NOMO-1 treated with dmso at 0.1 percent for 144 hours (cell line): Measurements from ENCODE around the gene ZSWIM9.
"Not testable (repeated sequence)": the region's sequence is repeated elsewhere in the genome, so short reads cannot be mapped to it uniquely, and the experiment has no call there.

Experiments
- DNase-seq: peaks from one replicate; lab custom pipeline; 2025; ENCODE audit not compliant: unreplicated experiment; lab: John Stamatoyannopoulos, UW

The ZSWIM9 gene

DNA sequence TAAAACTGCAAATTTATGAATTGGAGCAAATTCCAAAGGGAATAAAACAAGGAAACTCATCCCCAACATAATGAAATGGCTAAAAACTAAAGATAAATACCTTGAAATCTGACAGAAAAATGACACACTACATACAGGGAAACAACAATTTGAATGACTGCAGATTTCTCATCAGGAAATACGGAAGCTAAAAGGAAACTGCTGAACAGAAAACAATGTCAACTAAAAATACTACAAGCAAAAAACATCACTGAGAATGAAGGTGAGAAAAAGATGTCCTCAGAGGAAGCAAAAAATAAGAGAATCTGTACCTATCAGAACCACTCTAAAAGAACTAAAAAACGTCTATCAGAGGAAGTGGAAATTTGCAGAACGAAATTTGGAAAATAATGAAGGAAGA is 39.5 kb downstream of the ZSWIM9 start:
- no peak for DNase-seq

DNA sequence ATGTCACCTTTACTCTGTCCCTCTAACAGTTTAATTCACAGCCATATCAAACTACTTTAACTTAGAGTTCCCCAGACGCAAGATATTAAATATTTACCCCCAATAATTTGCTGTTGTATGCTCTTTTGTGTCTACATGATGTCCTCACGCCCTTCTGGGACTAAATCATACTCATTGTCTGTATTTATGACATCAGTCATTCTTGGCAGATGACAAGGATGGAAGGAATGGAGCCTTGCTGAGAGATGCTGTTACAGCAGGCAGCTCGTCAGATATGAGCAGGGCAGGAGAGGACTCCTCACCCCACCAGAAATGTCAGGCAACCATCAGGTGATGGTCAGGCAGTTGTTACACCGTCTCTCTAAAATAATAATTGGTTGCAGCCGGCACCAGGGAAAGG is 43.5 kb downstream of the ZSWIM9 start:
- no peak for DNase-seq

DNA sequence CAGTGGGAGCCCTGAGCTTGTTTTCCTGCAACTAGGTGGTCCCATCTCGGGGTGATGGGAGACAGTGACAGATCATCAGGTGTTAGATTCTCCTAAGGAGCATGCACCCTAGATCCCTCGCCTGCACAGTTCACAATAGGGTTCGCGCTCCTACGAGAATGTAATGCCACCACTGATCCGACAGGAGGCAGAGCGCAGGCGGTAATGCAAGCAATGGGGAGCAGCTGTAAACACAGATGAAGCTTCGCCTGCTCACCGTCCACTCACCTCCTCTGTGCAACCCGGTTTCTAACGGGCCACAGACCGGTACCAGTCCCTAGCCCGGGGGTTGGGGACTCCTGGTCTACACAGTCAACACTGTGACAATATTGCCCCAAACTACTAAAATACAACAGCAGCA is 46.5 kb downstream of the ZSWIM9 start:
- DNase-seq: no peak

DNA sequence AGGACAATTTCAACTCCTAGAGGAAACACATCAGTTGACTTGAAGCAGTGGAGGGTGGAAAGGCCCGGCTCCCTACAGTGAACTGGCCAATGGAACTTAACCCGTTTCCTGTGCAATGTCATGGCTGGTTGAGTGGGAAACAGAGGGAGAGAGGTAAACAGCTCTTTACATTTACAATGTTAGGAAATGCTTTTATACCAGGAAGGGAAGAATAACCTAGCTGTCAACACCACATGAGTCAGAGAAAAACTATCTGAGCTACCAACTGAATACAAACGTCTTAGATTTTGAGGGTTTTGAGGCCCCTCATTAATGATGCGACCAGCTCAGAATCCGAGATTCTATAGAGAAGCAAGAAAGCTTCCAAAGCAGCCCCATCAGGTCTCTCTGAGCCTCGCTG is 48.5 kb downstream of the ZSWIM9 start:
- no peak for DNase-seq

DNA sequence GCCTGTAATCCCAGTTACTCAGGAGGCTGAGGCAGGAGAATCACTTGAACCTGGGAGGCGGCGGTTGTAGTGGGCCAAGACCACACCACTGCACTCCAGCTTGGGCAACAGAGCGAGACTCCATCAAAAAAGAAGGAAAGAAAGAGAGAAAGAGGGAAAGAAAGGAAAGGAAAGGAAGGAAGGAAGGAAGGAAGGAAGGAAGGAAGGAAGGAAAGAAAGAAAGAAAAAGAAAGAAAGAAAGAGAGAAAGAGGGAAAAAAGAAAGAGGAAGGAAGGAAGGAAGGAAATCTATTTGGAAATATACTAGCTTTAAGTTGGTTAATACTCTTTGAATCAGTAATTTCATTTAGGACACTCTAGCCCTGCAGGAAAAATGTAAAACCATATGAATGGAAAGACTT is 50.3 kb downstream of the ZSWIM9 start:
- not testable (repeated sequence) for DNase-seq

DNA sequence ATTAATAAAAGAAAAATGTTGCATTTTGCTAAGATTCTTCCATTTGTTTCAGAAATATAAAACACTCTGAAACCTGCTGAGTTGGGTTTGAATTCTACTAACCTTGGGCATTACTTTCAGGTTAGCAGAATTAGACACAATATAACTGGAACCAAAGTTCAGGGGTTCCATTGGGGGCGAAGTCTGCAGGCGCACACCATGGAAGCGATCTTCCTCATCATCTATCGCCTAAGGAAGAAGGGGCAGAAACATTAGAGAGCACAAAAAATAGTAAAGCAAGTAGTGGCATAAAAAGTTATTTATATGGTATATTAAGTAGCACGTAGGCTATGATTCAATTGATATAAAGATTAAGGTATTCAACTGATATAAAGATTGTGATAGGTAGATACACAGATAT is 51.1 kb downstream of the ZSWIM9 start:
- DNase-seq: no peak

DNA sequence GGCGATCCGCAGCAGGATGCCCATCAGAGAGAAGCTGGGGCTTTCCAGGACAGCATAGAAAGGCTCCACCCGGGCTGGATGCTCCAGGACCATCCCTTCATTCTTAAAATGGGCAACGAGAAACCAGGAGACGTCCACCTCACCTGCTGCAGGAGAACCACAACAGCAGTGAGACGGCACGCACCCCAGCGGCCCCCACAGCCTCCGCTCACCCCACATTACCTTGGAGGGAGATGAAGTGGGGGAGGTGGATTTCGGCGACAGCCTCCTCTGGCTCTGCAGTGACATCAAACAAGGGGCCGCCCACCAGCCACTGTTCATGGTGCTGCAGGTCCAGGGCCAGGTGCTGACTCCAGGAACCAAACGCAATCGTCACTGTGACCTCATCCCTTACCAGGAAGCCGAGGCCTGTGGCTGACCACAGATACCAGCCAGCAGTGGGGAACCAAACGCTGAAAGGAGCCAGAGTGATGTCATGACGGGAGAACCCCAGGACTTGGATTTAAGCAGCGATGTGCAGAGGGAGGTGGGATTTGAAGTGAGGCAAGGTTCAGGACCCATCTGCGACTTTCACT is 60.2 kb downstream of the ZSWIM9 start:
- DNase-seq: no peak

DNA sequence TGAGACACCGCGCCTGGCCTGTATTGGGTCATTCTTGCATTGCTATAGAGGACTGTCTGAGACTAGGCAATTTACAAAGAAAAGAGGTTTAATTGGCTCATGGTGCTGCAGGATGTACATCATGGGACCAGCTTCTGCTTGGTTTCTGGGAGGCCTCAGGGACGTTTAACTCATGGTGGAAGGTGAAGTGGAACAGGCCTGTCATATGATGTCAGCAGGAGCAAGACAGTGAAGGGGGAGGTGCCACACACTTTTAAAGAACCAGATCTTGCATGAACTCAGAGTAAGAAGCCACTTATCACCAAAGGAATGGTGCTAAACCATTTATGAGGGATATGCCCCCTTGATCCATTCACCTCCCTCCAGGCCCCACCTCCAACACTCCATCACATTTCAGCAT is 66.6 kb downstream of the ZSWIM9 start:
- no peak for DNase-seq

DNA sequence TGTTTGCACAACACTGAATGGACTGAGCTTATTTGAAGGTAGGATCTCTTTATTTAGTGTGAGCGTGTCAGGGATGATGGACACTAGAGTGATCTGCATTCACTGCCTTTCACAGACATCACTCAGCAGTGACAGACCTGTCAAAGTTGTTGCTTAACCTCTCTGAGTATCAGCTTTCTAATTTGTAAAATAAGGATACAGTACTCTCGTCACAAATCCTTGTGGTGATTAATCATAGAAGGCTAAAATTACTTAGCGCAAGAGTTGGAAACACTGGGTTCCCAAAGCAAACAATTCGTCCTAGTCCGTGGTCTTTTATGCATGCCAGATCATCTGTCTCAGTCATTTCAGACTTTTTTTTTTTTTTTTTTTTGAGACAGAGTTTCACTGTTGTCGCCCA is 68.6 kb downstream of the ZSWIM9 start:
- DNase-seq: no peak

DNA sequence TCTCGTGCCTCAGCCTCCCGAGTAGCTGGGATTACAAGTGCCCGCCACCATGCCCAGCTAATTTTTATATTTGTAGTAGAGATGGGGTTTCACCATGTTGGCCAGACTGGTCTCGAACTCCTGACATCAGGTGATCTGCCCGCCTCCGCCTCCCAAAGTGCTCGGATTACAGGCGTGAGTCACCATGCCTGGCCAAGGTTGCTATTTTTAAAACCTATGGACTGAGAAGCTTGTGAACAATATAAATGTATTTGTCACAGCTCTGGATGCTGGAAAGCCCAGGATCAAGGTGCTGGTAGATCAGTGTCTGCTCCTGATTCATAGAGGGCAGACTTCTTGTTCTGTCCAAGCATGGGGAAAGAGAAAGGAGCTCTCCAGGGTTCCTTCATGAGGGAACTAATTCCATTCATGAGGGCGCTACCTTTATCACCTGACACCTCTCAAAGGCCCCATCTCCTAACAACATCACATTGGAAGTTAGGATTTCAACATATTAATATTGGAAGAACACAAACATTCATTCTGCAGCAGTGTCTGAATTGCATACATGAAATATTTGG is 69.2 kb downstream of the ZSWIM9 start:
- DNase-seq: no peak

DNA sequence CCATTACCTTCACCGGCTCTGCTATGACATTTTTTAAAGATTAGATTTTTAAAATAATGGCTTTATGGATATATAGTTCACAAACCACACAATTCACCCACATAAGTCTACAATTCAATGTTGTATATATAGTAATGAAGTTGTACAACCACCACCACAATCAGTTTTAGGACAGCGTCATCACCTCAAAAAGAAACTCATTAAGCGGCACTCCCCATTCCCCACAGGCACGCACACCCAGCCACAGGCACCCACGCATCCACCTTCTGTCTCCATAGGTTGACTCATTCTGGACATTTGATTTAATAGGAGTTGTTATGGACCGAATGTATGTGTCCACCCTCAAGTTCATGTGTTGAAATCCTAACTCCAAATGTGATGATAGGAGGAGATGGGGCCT is 71.3 kb downstream of the ZSWIM9 start:
- not testable (repeated sequence) for DNase-seq

DNA sequence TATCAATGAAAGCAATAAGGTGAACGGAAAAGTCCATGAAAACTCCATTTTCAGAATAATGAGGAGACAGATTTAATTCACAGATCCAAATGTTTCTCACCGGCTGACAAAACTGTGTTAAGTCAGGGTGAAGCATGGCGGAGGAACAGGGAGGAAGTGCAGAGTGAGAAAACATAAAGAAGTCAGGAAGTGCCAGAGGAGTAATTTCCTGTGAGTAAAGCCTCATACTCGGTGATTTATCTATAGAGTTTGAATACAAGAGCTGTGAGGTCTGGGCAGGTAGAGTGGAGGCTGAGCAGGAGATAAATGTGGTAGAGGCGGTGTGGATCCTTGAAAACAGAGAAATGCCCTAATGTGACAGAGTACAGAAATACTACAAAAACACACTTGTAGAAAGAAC is 73.8 kb downstream of the ZSWIM9 start:
- no peak for DNase-seq

DNA sequence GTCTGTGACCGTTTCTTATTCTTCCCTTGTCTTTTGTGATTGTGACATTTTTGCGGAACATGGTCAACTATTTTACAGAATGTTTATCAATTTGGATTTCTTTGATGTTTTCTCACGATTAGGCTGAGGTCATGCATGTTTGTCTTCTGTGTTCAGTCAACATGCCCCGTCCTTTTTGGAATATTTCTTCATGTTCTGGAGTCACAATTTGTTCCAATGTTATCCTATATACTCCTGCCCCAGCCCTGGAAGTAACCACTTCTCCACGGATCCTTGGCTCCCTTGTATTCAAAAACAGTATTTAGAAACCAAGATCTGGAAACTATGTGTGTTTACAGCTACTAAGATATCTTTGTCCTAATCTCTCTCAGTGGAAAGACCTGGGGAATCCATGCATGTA is 75.6 kb downstream of the ZSWIM9 start:
- no peak for DNase-seq

DNA sequence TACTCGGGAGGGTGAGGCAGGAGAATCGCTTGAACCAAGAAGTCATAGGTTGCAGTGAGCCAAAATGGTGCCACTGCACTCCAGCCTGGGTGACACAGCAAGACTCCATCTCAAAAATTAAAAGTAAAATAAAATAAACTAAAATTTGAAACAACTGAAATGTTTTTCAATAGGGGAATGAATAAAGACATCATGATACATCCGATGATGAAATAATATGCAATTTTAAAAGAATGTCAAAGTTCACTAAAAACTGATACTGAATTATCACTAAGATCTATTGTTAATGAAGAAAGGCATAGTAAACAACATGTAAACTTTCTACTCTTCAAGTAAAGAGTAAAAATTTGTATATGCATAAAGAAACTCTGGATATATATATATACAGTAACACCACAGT is 76.7 kb downstream of the ZSWIM9 start:
- DNase-seq: no peak
